Measurements from ENCODE around the gene TWF2. TPM values are rescaled to one million over a fixed set of nuclear protein-coding genes. Genes with fewer than 3 reads are reported as not detected.
A peak's percentile ranks its signal among the peaks of the same experiment; 100 is the strongest.

The TWF2 gene
- total RNA-seq, 1 donor from 2014 or later = 74.6 TPM

DNA sequence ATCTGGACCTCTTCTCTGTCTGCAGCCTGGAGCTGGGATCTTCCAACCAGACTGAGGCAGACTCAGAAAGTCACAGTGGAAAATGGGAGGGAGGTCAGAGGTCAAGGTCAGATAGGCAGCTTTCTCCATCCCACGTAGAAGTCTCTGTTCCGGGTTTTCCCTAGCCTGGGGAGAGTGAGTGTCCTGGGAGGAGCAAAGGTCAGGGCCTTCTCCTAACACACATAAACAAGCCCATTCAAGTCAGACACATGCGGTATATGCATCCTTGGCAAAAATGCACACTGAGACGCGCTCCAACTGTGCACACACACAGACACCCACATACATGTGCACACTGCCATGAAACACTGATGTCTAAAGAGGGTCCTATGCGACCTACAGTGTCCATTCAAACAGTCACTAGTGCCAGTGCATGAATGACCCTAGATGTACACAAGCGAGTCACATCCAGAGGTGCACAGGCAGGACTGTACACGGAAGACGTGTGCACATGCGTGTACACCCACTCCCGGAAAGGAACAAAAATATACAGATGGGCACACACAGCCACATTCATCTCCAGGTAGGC is 681 bp downstream of the TWF2 start:
- peak; percentile 17 to 29 for DNase-seq (ENCODE audit: low read depth in 2 of 2)

- peak; percentile 68 to 81 for DNase-seq (ENCODE audit: low read depth in 2 of 2)
These were observed 1.2 kb downstream of the TWF2 start for GRCh38 chr3:52237657-52238172.

DNA sequence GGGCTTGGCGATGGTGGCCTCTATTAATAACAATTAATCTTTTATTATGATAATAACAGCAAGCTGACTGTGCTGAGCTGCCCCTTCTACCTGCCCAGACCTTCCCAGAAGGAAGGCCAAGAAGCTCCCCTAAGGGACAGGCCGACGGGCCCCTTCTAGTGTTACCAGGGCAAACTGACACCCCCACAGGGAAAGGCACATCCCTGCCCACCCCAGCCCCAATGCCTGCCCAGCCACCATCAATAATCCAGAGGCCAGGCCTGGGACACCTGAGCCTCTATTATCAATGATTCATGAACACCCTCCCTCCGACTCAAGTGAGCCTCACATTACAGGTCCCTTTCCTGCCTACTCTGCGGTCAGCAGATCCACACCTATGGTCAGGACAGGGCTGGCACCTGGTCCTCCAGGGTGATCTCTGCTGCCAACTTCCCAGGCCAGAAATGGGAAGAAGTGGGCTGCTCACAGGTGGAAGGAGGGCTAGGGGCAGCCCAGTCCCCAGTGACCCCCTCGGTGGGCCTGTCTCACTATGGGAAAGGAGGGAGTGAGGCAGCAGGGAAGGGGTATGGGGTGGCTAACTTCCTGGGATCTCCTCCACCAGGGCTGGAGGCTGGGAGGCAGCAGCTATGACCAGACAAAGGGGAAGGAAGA is 1.8 kb downstream of the TWF2 start:
- DNase-seq (ENCODE audit: low read depth in 2 of 2) = no peak

DNA sequence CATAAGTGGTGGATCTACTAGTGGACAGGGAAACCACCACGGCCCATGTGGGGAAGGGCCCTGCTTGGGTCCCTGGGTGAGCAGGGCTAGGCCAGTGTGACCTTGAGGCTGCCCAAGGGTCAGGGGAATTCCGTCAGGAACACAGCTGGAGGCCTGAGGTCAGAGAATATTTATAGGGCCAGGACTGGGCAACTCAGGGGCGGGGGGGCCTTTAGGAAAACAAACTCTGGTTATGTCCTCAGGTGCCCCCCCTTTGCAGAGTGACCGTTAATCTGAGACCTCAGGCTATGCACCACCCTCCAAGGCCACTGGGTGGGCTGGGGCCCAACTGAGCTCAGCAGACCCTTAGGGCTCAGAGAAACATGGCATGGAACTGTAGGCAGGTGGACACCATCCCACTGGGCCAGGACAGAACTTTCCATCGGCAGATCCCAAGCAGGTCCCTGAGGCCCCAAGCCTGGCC is 2.5 kb downstream of the TWF2 start:
- no peak for DNase-seq (ENCODE audit: low read depth in 2 of 2)

DNA sequence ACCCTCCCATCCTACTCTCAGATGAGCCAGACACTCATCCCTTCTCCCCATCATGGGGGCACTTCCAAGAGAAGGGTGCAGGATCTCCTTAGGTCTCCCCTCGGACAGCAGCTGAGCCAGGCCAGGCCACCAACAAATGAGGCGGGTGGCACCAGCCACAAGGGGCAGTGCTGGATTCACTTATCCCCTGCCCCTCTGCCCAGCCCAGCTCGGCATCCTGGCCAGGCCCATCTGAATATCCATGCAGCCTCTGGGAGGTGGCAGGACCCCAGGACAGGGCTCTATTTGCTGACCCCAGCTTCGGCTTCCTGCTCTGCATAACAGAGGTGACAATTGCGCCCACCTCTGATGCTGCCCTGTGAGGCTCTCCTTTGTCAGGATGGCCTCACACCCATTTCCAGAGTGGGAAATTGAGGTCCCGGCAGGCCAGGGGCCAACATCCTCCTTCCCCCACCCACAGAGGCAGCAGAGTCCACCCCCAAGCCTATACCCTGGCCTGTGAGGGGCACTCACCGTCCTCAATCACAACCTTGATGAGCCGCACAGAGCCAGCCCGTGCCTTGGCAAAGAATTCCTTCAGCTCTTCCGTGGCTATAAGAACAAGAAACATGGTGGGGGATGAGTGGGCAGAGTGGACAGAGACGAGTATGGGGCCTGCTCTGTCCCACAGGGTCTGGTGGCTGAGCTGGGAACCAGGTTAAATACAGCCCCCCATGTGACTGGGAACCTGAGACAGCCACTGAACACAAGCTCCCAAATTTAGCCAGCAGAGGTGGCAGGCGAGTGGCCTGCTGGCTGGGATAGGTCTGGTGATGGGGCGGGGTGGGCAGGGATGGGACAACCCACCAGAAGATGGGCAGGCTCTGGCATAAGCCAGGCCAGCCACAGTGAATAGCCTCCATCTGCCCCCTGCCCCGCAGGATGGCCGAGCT is 4.2 kb downstream of the TWF2 start:
- DNase-seq (ENCODE audit: low read depth in 2 of 2) = no peak

GRCh38 chr3:52233968-52234367 is 5.0 kb downstream of the TWF2 start:
- DNase-seq (ENCODE audit: low read depth in 2 of 2) = no peak

DNA sequence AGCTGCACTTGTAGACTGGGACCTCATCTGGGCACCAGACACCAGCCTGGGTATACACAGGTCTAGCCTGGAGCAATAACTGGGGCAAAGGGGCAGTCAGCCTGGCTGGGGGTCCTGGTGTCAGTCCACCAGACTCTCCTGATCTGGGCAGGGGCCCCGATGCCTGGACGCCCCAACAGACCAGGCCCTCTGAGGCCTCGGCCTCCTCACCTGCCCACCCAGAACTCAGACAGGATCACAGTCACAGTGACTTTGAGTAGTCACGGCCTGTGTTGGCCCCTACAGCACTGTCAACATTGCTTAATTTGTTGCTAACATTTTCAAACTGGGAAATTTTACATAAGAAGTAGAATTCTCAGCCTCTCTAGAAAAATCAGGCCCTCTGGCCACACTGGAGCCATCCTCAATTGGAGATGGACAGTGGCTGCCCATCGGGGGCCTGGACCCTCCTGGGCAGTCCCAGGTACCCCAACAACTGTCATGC is 5.8 kb downstream of the TWF2 start:
- no peak for DNase-seq (ENCODE audit: low read depth in 2 of 2)

- peak; percentile 19 to 32 for DNase-seq (ENCODE audit: low read depth in 2 of 2)
These were observed 6.5 kb downstream of the TWF2 start for GRCh38 chr3:52232279-52233107.

GRCh38 chr3:52231502-52232278 is 7.3 kb downstream of the TWF2 start:
- peak; percentile 62 to 82 for DNase-seq (ENCODE audit: low read depth in 2 of 2)

DNA sequence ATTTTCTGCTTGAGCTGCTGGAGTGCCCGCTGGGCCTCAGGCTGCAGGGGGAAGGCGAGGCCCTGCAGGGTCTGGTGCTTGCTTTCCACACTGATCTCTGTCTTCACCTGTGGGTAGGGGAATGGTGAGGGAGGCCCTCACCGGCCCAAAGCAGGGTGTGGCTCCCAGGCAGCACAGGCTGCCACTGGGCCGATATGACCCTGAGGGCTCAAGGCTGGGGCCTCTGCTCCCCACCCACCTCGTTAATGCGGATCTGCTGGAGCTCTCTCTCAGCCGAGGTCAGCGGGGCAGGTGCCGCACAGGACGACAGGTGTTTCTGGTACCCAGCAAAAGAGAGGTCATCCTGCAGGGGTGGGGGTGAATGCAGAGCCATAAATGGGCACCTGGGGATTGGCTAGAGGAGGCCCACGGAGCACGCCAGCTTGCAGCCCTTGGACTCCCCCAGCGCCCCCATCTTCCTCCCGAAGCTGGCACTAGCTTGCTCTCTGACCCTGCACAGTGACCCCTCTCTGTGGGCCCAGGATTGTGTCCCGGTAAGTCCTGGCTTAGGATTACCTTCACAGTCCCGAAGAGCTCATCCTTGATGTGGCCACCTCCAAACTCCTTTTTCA is 8.0 kb downstream of the TWF2 start:
- DNase-seq (ENCODE audit: low read depth in 2 of 2) = no peak

- DNase-seq (ENCODE audit: low read depth in 2 of 2) = no peak
These were observed 8.5 kb downstream of the TWF2 start for GRCh38 chr3:52230461-52230860.

DNA sequence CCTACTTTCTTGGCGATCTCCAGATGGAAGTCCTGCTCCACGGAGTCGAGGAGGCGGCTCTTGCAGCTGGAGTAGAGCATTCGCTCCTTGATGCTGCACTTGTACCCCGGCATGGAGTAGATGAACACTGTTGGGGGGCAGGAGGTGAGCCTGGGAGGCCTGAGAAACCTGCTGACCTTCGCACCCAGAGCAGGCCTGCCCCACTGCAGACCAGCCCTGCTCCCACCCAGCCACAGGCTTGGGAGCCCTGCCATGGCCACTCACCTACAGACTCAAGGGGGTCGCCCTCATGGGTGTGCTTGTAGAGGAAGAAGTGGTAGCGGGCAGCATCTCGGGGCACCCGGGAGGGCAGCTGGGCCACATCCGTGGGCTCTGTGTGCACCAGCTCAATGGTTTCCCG is 9.3 kb downstream of the TWF2 start:
- no peak for DNase-seq (ENCODE audit: low read depth in 2 of 2)

DNA sequence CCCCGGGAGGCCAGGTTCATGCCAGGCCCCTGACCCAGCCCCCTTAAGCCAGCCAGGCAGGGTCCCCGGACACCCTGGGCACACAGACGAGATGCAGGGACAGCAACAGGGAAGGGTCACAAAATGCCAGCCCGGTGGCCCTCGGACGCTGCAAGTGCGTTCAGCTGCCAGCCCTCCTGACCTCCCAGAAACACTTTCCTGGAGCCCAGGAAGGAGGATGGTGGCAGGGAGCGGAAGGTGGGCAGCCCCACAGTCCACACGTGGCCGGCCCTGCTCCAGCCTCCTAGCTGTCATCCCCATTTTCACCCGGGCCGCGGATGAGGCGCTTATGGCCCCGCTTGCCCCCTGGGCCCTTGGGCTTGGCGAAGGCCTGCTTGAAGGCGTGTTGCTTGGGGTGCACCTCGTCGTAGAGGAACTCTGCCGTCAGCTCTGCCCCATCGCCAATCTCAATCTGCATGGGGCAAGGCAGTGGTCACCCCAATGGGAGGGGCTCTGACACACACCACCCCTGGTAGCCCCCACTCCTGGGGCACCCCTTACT is 10.1 kb downstream of the TWF2 start:
- no peak for DNase-seq (ENCODE audit: low read depth in 2 of 2)

DNA sequence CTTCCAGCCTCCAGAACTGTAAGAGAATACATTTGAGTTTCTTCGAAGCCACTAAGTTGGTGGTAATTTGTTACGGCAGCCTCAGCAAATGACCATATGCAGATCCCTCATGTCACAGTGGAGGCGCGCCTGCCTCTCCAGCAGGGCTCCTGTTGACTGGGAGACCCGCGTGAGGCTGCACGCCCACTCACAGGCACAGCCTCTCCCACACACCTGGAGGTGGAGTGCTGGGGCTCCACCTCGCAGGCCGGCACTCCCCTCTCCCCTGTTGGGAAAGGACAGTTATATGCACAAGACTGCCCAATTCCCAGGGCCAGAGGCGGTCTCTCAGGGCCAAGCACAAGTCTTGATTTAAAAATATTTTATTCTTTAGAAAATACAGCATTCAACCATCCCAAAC is 10.7 kb downstream of the TWF2 start:
- no peak for DNase-seq (ENCODE audit: low read depth in 2 of 2)

DNA sequence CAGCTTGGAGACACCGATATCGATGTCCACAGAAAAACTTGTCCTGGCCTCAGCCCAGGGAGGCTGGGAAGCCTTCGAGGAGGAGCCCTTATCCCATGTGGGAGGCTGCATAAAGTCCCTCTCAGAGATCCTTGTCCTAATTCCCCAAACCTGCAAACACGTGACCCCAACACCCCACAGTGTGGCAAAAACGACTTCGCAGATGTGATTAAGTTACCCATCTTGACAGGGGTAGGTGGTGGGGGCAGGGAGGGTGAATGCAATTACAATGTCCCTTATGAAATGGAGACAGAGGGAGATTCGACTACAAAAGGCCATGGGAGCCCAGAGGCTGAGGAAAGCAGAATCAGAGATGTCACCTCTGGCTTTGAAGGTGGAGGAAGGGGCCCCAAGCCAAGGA is 11.2 kb downstream of the TWF2 start:
- no peak for DNase-seq (ENCODE audit: low read depth in 2 of 2)

DNA sequence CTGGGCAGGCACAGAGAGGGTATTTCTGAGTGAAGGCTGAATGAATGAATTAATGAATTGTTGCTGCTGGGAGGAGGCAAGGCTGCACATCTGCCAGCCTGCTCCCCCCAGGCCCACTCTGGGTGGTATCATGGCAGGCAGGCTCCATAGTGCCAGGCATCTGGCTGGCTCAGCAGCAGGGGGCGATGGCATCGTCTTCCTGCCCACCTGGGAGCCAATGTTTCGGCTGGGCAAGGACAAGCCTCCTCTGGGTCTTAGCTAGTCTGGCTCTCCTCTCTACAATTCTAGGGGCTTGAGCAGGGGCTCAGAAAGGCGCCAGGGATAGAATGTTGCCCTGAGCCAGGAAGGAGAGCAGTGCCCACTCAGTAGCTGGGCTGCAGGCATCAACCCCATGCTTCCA is 11.8 kb downstream of the TWF2 start:
- no peak for DNase-seq (ENCODE audit: low read depth in 2 of 2)

- DNase-seq (ENCODE audit: low read depth in 2 of 2) = no peak
These were observed 12.6 kb downstream of the TWF2 start for GRCh38 chr3:52226229-52226817.

- DNase-seq (ENCODE audit: low read depth in 2 of 2) = no peak
These were observed 13.3 kb downstream of the TWF2 start, which contains the start of gene TLR9 for GRCh38 chr3:52225452-52226228. TSS of gene TLR9 (minus strand) at chr3:52225645. CDS start at chr3:52225529, 116 bp downstream.

All from lung microvascular endothelial cell (primary cell).